Activated T-cell treated with anti-CD3 and anti-CD28 coated beads, Interleukin-2, amount 50 U/mL, for 1 hour (primary cell): ENCODE data around the gene KRT14.
"Not testable (repeated sequence)": the region's sequence is repeated elsewhere in the genome, so short reads cannot be mapped to it uniquely, and the experiment has no call there.

Experiments used
- DNase-seq: peaks from one replicate; pipeline ENCODE4 v3.0.0-alpha.2; 2020

The KRT14 gene

GRCh38 chr17:41544935-41545334 lies 41.8 kb downstream of the KRT14 start:
- DNase-seq: no peak

- no peak for DNase-seq
These were observed 42.2 kb downstream of the KRT14 start for GRCh38 chr17:41544491-41544892.

- DNase-seq: not testable (repeated sequence)
These were observed 43.9 kb downstream of the KRT14 start for GRCh38 chr17:41542786-41543185.

- no peak for DNase-seq
These were observed 44.3 kb downstream of the KRT14 start for GRCh38 chr17:41542357-41542756.

- DNase-seq: no peak
These were observed 45.6 kb downstream of the KRT14 start for GRCh38 chr17:41540921-41541625.

GRCh38 chr17:41539979-41540701 lies 46.6 kb downstream of the KRT14 start:
- no peak for DNase-seq

- DNase-seq: no peak
These were observed 47.6 kb downstream of the KRT14 start for GRCh38 chr17:41539071-41539492.

- DNase-seq: no peak
These were observed 48.1 kb downstream of the KRT14 start for GRCh38 chr17:41538565-41538991.

GRCh38 chr17:41537990-41538389 lies 48.7 kb downstream of the KRT14 start:
- DNase-seq: no peak

GRCh38 chr17:41537614-41537954 lies 49.1 kb downstream of the KRT14 start:
- DNase-seq: no peak

GRCh38 chr17:41536741-41537613 lies 49.7 kb downstream of the KRT14 start:
- DNase-seq: no peak

GRCh38 chr17:41535764-41536481 lies 50.8 kb downstream of the KRT14 start:
- DNase-seq: no peak

- no peak for DNase-seq
These were observed 51.7 kb downstream of the KRT14 start for GRCh38 chr17:41534899-41535546.

- DNase-seq: no peak
These were observed 53.1 kb downstream of the KRT14 start for GRCh38 chr17:41533613-41534012.

GRCh38 chr17:41532947-41533570 lies 53.6 kb downstream of the KRT14 start:
- DNase-seq: no peak
